Astrocyte (in vitro differentiated cells and primary cell): ENCODE results near the gene TBC1D2. TPM values are rescaled to one million over a fixed set of nuclear protein-coding genes. Genes with fewer than 3 reads are reported as not detected.

ENCODE experiments used
- DNase-seq: peaks from one replicate; pipeline ENCODE4 v3.0.0-alpha.2; 2010; ENCODE audit warnings: low read depth
- FAIRE-seq: peaks from 2 replicates; lab custom pipeline; 2011; peaks lifted over from hg19 to GRCh38; lab: Jason Lieb, UNC
- H2AFZ ChIP-seq: 2 replicates; pipeline ENCODE4 v1.6.0; 2012; ENCODE audit warnings: low read depth, low read length, inconsistent platforms
- H3K27ac ChIP-seq: 2 replicates; pipeline ENCODE4 v1.5.1; 2011; ENCODE audit warnings: low read depth, low read length, inconsistent platforms
- H3K27me3 ChIP-seq: 2 replicates; pipeline ENCODE4 v1.6.0; 2011; ENCODE audit warnings: low read length, inconsistent platforms; ENCODE audit not compliant: insufficient read depth
- H3K36me3 ChIP-seq: 2 replicates; pipeline ENCODE4 v1.5.1; 2011; ENCODE audit warnings: low read length, inconsistent platforms; ENCODE audit not compliant: insufficient read depth
- H3K4me1 ChIP-seq: 2 replicates; pipeline ENCODE4 v1.5.1; 2011; ENCODE audit warnings: low read length, inconsistent platforms; ENCODE audit not compliant: insufficient read depth
- H3K4me2 ChIP-seq: 2 replicates; pipeline ENCODE4 v1.6.0; 2012; ENCODE audit warnings: low read length, inconsistent platforms
- H3K4me3 ChIP-seq: 2 replicates; pipeline ENCODE4 v1.5.1; 2011; ENCODE audit warnings: low read depth, mild to moderate bottlenecking, low read length, inconsistent platforms; ENCODE audit not compliant: insufficient read depth
- H3K79me2 ChIP-seq: 2 replicates; pipeline ENCODE4 v1.6.0; 2012; ENCODE audit warnings: mild to moderate bottlenecking, low read length, inconsistent platforms; ENCODE audit not compliant: insufficient read depth
- H3K9ac ChIP-seq: 2 replicates; pipeline ENCODE4 v1.6.0; 2012; ENCODE audit warnings: mild to moderate bottlenecking, low read length, inconsistent platforms
- H3K9me3 ChIP-seq: 2 replicates; pipeline ENCODE4 v1.5.1; 2012; ENCODE audit warnings: low read depth, mild to moderate bottlenecking, low read length, inconsistent platforms; ENCODE audit not compliant: insufficient read depth
- H4K20me1 ChIP-seq: 2 replicates; pipeline ENCODE4 v1.6.0; 2012; ENCODE audit warnings: low read length, inconsistent platforms; ENCODE audit not compliant: insufficient read depth
- H3K27ac Mint-ChIP-seq: one replicate; pipeline ENCODE4 v1.8.0; 2021; ENCODE audit warnings: mild to moderate bottlenecking, mixed read lengths; ENCODE audit not compliant: unreplicated experiment
- H3K27me3 Mint-ChIP-seq: one replicate; pipeline ENCODE4 v1.8.0; 2021; ENCODE audit warnings: low read depth, mixed read lengths; ENCODE audit not compliant: unreplicated experiment
- H3K36me3 Mint-ChIP-seq: one replicate; pipeline ENCODE4 v1.8.0; 2021; ENCODE audit warnings: low read depth, mixed read lengths; ENCODE audit not compliant: unreplicated experiment
- H3K4me1 Mint-ChIP-seq: one replicate; pipeline ENCODE4 v1.8.0; 2021; ENCODE audit warnings: low read depth, mixed read lengths; ENCODE audit not compliant: unreplicated experiment
- H3K4me3 Mint-ChIP-seq: one replicate; pipeline ENCODE4 v1.8.0; 2021; ENCODE audit warnings: mild to moderate bottlenecking, moderate library complexity, mixed read lengths; ENCODE audit not compliant: unreplicated experiment
- H3K9me3 Mint-ChIP-seq: one replicate; pipeline ENCODE4 v1.8.0; 2021; ENCODE audit warnings: mild to moderate bottlenecking, mixed read lengths; ENCODE audit not compliant: unreplicated experiment
- EZH2 ChIP-seq: IDR thresholded peaks from 2 replicates; pipeline ENCODE4 v1.6.1; 2012; ENCODE audit warnings: mild to moderate bottlenecking, low read length, inconsistent platforms; ENCODE audit not compliant: insufficient read depth
- total RNA-seq: library from RNA; stranded (reverse); gene quantifications from 2 replicates; pipeline ENCODE4 v1.2.1, GENCODE V29; 2021
- TF ChIP-seq, protein P1 (sequence below): IDR thresholded peaks from 2 replicates; pipeline ENCODE4 v1.5.1; 2011; ENCODE audit warnings: low read depth, mild to moderate bottlenecking, inconsistent platforms, low read length, moderate library complexity; ENCODE audit not compliant: insufficient read depth

The TBC1D2 gene
- total RNA-seq, 1 donor from 2014 or later, result 9.6 TPM

GRCh38 chr9:98226516-98226915 lies 28.9 kb downstream of the TBC1D2 start:
- Histone ChIP-seq H4K20me1 (no peaks in the 10 kb centered on the region), H2AFZ (no peak overlapping the region), H3K79me2 (no peaks in the 10 kb centered on the region), H3K4me1 (peaks cover 17% of the 10 kb centered on the region), H3K9me3 (no peaks in the 10 kb centered on the region), H3K9ac (no peak overlapping the region), H3K27me3 (no peaks in the 10 kb centered on the region), H3K4me3 (no peak overlapping the region), H3K36me3 (peaks cover 25% of the 10 kb centered on the region), H3K27ac (no peak overlapping the region), H3K4me2 (no peak overlapping the region)
- Mint-ChIP-seq H3K27me3 (no peaks in the 10 kb centered on the region), H3K4me1 (peaks cover 26% of the 10 kb centered on the region), H3K36me3 (peaks cover 23% of the 10 kb centered on the region), H3K9me3 (peaks cover 2% of the 10 kb centered on the region), H3K4me3 (no peak overlapping the region), H3K27ac (no peak overlapping the region)
- FAIRE-seq (no peak), DNase-seq (no peak)
- no peak for TF ChIP-seq EZH2
- TF ChIP-seq, protein P1, sequence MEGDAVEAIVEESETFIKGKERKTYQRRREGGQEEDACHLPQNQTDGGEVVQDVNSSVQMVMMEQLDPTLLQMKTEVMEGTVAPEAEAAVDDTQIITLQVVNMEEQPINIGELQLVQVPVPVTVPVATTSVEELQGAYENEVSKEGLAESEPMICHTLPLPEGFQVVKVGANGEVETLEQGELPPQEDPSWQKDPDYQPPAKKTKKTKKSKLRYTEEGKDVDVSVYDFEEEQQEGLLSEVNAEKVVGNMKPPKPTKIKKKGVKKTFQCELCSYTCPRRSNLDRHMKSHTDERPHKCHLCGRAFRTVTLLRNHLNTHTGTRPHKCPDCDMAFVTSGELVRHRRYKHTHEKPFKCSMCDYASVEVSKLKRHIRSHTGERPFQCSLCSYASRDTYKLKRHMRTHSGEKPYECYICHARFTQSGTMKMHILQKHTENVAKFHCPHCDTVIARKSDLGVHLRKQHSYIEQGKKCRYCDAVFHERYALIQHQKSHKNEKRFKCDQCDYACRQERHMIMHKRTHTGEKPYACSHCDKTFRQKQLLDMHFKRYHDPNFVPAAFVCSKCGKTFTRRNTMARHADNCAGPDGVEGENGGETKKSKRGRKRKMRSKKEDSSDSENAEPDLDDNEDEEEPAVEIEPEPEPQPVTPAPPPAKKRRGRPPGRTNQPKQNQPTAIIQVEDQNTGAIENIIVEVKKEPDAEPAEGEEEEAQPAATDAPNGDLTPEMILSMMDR, result no peak

DNA sequence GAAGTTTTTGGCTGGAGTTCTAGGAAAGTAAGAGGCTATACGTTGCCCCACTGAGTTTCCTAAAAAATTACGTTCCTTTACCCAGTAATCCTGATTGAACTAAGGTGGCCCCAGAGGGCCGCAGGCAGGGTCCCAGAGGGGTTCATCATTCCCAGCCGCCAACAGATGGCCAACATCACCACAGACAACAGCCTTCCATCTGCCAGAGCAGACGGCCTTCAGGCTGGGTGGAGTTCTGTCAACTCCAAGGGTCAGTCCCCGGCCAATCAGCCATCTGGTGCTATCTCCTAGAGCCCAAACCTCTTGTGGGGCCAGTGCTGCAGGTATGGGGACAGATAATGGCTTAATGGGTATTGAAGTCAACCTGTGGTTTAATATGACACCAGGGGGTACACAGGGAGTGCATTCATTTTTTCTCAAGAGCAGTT lies 30.4 kb downstream of the TBC1D2 start:
- Mint-ChIP-seq H3K27me3 (no peaks in the 10 kb centered on the region), H3K4me3 (no peak overlapping the region), H3K4me1 (peaks cover 29% of the 10 kb centered on the region), H3K27ac (peak overlapping the region; percentile 83), H3K9me3 (peaks cover 2% of the 10 kb centered on the region), H3K36me3 (peaks cover 23% of the 10 kb centered on the region)
- Histone ChIP-seq H3K27ac (no peak overlapping the region), H4K20me1 (no peaks in the 10 kb centered on the region), H3K9ac (no peak overlapping the region), H2AFZ (no peak overlapping the region), H3K4me1 (peaks cover 17% of the 10 kb centered on the region), H3K27me3 (no peaks in the 10 kb centered on the region), H3K79me2 (no peaks in the 10 kb centered on the region), H3K4me2 (no peak overlapping the region), H3K4me3 (no peak overlapping the region), H3K9me3 (no peaks in the 10 kb centered on the region), H3K36me3 (peaks cover 22% of the 10 kb centered on the region)
- FAIRE-seq (no peak), DNase-seq (no peak)
- TF ChIP-seq EZH2, result no peak
- TF ChIP-seq, protein P1, result no peak

GRCh38 chr9:98222885-98223691 lies 32.4 kb downstream of the TBC1D2 start:
- Histone ChIP-seq H3K9ac (peak overlapping the region; percentile 74), H3K27me3 (no peaks in the 10 kb centered on the region), H3K27ac (peak overlapping the region; percentile 97), H3K36me3 (peaks cover 5% of the 10 kb centered on the region), H3K4me3 (no peak overlapping the region), H3K4me1 (peaks cover 21% of the 10 kb centered on the region), H3K79me2 (no peaks in the 10 kb centered on the region), H2AFZ (peak overlapping the region; percentile 52), H3K4me2 (peak overlapping the region; percentile 66), H3K9me3 (no peaks in the 10 kb centered on the region), H4K20me1 (no peaks in the 10 kb centered on the region)
- Mint-ChIP-seq H3K9me3 (no peaks in the 10 kb centered on the region), H3K27me3 (no peaks in the 10 kb centered on the region), H3K4me3 (no peak overlapping the region), H3K36me3 (peaks cover 10% of the 10 kb centered on the region), H3K27ac (peak overlapping the region; percentile 99), H3K4me1 (peaks cover 39% of the 10 kb centered on the region)
- FAIRE-seq (peak; percentile 91), DNase-seq (peak; percentile 100)
- no peak for TF ChIP-seq EZH2
- TF ChIP-seq, protein P1, result no peak
